ENCODE measurements around the gene SCD5.

Gene SCD5

DNA sequence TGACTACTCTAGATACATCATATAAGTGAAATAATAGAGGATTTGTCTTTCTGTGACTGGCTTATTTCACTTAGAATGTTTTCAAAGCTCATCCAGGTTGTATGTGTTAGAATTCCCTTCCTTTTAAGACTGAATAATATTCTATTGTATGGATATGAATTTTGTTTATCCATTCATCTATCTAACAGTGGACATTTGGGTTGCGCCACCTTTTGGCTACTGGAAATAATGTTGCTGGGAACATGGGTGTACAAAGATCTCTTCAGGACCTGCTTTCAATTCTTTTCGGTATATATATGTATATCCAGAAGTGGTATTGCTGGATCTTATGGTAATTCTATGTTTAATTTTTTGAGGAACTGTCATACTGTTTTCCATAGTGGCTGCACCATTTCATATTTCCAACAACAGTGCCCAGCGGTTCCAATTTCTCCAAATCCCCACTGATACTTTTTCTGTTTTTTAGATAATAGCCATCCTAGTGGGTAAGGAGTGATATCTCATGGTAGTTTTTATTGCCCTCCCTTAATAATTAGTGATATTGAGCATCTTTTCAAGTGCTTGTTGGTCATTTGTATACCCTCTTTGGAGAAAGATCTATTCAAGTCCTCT is 3.4 kb upstream of the SCD5 start:
- TF ChIP-seq, protein P1, sequence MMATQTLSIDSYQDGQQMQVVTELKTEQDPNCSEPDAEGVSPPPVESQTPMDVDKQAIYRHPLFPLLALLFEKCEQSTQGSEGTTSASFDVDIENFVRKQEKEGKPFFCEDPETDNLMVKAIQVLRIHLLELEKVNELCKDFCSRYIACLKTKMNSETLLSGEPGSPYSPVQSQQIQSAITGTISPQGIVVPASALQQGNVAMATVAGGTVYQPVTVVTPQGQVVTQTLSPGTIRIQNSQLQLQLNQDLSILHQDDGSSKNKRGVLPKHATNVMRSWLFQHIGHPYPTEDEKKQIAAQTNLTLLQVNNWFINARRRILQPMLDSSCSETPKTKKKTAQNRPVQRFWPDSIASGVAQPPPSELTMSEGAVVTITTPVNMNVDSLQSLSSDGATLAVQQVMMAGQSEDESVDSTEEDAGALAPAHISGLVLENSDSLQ (IDR thresholded peaks at IDR 0.05), result no peak
- TF ChIP-seq L3MBTL2 (conservative IDR thresholded peaks at IDR 0.05) (no peak), ZNF384 (IDR thresholded peaks at IDR 0.05) (no peak), BHLHE40 (IDR thresholded peaks at IDR 0.05; ENCODE audit: borderline replicate concordance) (no peak), TARDBP (IDR thresholded peaks at IDR 0.05) (no peak), FOXK2 (IDR thresholded peaks at IDR 0.05) (no peak), SUZ12 (IDR thresholded peaks at IDR 0.05) (no peak)
- POLR2A ChIA-PET, result no interaction called here
- no peak for DNase-seq (ENCODE audit: extremely low spot score)
- CTCF ChIA-PET, result interaction anchor here (0.7 kb wide), 1 partner anchor 1335 kb away, joined by 4 read pairs; no protein-coding TSS in a partner anchor

DNA sequence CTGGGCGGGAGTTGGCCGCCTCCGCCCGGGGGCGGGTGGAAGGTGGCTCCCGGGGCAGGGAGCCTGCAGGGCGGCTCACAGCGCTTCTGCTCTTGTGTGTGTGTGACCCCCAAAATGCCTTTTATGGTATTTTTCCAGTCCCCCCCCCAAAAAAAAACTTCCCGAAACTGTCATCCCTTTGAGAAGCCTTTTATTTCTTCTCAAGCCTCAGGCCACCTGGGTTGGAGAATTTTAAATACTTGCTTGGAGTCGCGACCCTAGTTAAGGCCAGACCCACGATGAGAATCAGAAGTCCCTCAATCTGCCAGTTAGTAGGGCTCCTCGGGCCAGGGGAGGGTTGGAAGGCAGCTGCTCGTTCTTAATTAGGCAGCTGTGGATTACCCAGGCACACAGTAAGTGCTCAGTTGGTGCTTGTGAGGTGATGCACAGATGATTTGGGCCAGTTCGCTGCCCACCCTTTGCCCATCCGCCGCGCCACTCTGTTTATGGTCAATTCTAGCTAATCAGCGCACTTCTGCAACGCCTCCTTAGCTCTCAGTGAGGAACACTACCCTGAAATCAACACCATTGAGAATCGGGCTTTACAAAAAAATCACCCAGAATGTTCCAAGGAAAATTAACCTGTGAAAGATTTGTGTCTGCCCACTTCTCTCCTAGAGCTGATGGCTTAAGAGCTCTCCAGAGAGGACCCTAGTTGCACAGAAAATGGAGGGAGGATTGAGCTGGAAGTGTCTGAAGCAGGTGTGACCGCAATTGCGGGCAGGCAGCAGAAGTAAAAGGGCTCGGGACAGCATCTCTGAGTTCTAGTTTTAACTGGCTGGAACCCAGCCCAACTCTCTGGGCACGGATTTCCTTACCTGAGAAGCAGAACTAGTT is 648 bp upstream of the SCD5 start:
- ChIA-PET CTCF (interaction anchor here (1.8 kb wide), 1 partner anchor 14 kb away, joined by 4 read pairs; no protein-coding TSS in a partner anchor), POLR2A (interaction anchor here (0.8 to 1.8 kb wide), 3 partner anchors 10 to 50 kb away, joined by 3 to 9 read pairs (median 3); no protein-coding TSS in a partner anchor)
- TF ChIP-seq CTBP1 (IDR thresholded peaks at IDR 0.05; ENCODE audit: borderline replicate concordance), result no peak
- TF ChIP-seq ZNF384 (IDR thresholded peaks at IDR 0.05), result no peak
- no peak for TF ChIP-seq BHLHE40 (IDR thresholded peaks at IDR 0.05; ENCODE audit: borderline replicate concordance)
- no peak for TF ChIP-seq HDGF (IDR thresholded peaks at IDR 0.05; ENCODE audit: borderline replicate concordance)
- DNase-seq (ENCODE audit: extremely low spot score), result no peak

DNA sequence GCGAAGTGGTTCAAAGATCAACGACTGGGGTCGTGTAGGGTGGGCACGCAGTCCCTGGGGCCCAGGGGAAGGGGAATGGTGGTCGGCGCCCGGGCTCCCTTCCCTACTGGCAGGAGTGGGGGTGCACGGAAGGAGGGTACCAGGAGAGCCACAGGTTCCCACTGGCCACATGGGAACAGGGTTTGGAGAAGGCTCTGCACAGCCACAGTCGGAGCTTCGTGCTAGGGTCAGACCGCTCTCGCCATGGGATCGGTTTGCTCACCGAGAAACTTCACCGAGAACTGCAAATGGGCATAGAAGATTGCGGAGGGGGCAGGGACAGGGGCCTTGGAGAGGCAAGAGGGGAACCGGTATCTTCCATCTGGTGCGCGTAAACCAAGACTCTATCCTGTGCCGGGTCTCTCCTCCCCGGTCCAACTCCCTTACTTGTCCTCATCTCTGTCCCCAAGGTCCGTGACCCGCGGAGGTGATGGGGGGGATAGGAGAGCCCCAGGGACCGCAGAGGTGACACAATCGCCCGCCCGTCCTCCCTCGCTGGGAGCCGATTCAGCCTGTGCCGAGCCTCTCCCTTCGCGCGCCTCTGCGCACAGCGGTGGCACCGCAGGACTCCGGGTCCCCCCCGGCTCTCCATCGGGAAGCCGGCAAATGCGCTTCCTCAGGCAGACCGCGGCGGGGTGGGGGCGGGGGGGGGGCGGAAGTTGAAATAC is 1.0 kb downstream of the SCD5 start:
- peak; percentile 38 for DNase-seq (ENCODE audit: extremely low spot score)
- CTCF ChIA-PET, result interaction anchor here (1.3 to 1.4 kb wide), 2 partner anchors 12 to 58 kb away, joined by 4 to 8 read pairs; no protein-coding TSS in a partner anchor
- TF ChIP-seq, protein P1 (IDR thresholded peaks at IDR 0.05), result no peak
- TF ChIP-seq FOXA1 (IDR thresholded peaks at IDR 0.05) (no peak), ZNF384 (IDR thresholded peaks at IDR 0.05) (no peak), SUZ12 (IDR thresholded peaks at IDR 0.05) (no peak), SP1 (IDR thresholded peaks at IDR 0.05) (no peak), TARDBP (IDR thresholded peaks at IDR 0.05) (no peak), FOXK2 (IDR thresholded peaks at IDR 0.05) (no peak), CTBP1 (IDR thresholded peaks at IDR 0.05; ENCODE audit: borderline replicate concordance) (no peak), LEF1 (IDR thresholded peaks at IDR 0.05; ENCODE audit: borderline replicate concordance) (no peak), ARNT (IDR thresholded peaks at IDR 0.05) (no peak), FOXM1 (IDR thresholded peaks at IDR 0.05; ENCODE audit: borderline replicate concordance) (no peak), L3MBTL2 (conservative IDR thresholded peaks at IDR 0.05) (no peak), ELF4 (IDR thresholded peaks at IDR 0.05) (no peak), NFRKB (IDR thresholded peaks at IDR 0.05) (no peak), HDGF (IDR thresholded peaks at IDR 0.05; ENCODE audit: borderline replicate concordance) (no peak), BHLHE40 (IDR thresholded peaks at IDR 0.05; ENCODE audit: borderline replicate concordance) (no peak)
- POLR2A ChIA-PET, result interaction anchor here (1.0 to 1.8 kb wide), 2 partner anchors 13 to 48 kb away, joined by 3 to 9 read pairs; no protein-coding TSS in a partner anchor

DNA sequence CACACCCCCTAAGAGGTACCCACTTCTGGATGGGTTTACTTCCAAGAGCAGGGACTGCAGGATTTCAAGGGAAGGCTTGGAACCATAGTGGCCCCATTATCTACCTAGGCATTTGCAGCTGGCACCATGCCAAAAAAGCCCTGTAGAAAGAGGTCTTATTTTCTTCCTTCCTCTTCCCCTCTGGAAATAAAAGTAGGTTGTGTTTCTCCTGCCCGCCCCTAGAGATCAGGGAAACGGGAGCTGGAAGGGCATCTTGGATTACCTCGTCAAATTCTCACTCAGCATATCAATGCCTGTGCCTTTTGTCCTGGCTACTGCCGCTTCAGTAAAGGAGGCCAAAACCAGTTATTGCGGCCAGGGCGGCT is 1.6 kb downstream of the SCD5 start:
- DNase-seq (ENCODE audit: extremely low spot score), result peak; percentile 39
- ChIA-PET POLR2A (interaction anchor here (1.2 kb wide), 1 partner anchor 12 kb away, joined by 3 read pairs; no protein-coding TSS in a partner anchor), CTCF (interaction anchor here (1.1 to 1.4 kb wide), 3 partner anchors 11 to 464 kb away, joined by 4 to 9 read pairs (median 8); no protein-coding TSS in a partner anchor)
- TF ChIP-seq ZNF384 (IDR thresholded peaks at IDR 0.05) (no peak), ELF4 (IDR thresholded peaks at IDR 0.05) (no peak), SUZ12 (IDR thresholded peaks at IDR 0.05) (no peak), SP1 (IDR thresholded peaks at IDR 0.05) (no peak), FOXK2 (IDR thresholded peaks at IDR 0.05) (no peak)

DNA sequence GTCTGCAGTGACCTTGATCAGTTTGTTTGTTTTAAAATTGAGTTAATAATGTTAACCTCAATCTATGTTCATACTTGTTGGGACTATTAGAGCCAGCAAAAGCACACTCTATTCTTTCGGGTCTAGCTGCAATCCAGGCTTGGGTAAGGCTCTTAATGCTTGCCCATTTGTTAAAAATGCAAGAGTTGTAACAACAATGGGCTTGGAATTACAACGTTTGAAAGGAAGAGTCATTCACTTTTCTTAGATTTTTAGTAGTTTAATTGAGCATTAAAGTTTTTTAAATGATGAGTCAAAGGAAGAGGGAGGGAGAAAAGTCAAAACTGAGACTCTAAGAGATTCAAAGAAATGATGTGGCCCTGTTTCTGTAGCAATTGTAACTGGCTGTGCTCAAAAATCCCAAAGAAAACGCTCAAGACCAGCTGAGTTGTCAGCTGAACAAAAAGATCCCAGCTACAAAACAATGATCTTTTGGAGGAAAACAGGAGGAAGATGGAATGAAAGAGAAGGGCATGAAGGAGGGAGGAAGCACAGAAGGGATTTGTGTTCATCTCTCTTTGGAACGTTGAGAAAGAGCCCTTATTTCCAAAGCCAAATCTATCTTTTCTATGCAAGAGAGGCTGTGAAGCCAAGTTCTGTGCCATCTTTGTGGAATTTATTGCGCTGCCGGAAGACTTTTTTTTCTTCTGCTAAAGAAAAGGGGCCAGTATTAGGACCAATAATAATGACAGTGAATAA is 5.5 kb downstream of the SCD5 start:
- TF ChIP-seq ARNT (IDR thresholded peaks at IDR 0.05), result no peak
- TF ChIP-seq FOXA1 (IDR thresholded peaks at IDR 0.05), result no peak
- no peak for TF ChIP-seq LEF1 (IDR thresholded peaks at IDR 0.05; ENCODE audit: borderline replicate concordance)
- TF ChIP-seq NFRKB (IDR thresholded peaks at IDR 0.05), result no peak
- TF ChIP-seq, protein P1 (IDR thresholded peaks at IDR 0.05), result no peak
- no peak for TF ChIP-seq L3MBTL2 (conservative IDR thresholded peaks at IDR 0.05)

More for the DNA sequence above, 5.5 kb downstream of the SCD5 start:
- ChIA-PET CTCF (no interaction called here), POLR2A (no interaction called here)
- no peak for DNase-seq (ENCODE audit: extremely low spot score)
